ENCODE results near the gene CDHR3. TPM values are rescaled to one million over a fixed set of nuclear protein-coding genes. Genes with fewer than 3 reads are reported as not detected.

Gene CDHR3
- total RNA-seq, 1 experiment from 2014 or later: 19.1 TPM

DNA sequence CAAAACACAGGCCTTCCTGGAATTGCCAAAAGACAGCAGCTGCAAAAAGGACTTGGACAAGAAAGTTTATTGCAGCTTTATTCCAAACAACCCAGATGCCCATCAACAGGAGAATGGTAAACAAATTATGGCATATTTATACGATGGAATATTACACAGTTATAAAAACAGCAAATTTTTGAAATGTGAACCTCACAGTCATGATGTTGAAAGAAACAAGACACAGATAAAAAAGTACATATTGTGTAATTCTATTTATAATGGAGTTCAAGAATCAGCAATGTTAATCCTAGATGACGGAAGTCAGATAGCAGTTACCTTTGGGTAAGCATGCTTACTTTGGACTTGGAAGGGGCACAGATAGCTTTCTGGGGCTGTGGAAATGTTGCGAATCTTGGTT, 104.6 kb downstream of the CDHR3 start:
- TF ChIP-seq ZNF263 (CRISPR knock-in tag; IDR thresholded peaks at IDR 0.05; ENCODE audit: low read depth): no peak
- no peak for TF ChIP-seq AFF4 (CRISPR knock-in tag; IDR thresholded peaks at IDR 0.05; ENCODE audit: borderline replicate concordance)
- no peak for TF ChIP-seq ZNF671 (CRISPR knock-in tag; IDR thresholded peaks at IDR 0.05)
- no peak for TF ChIP-seq IRF2 (CRISPR knock-in tag; IDR thresholded peaks at IDR 0.05; ENCODE audit: borderline replicate concordance, low read depth)
- TF ChIP-seq, protein P1, sequence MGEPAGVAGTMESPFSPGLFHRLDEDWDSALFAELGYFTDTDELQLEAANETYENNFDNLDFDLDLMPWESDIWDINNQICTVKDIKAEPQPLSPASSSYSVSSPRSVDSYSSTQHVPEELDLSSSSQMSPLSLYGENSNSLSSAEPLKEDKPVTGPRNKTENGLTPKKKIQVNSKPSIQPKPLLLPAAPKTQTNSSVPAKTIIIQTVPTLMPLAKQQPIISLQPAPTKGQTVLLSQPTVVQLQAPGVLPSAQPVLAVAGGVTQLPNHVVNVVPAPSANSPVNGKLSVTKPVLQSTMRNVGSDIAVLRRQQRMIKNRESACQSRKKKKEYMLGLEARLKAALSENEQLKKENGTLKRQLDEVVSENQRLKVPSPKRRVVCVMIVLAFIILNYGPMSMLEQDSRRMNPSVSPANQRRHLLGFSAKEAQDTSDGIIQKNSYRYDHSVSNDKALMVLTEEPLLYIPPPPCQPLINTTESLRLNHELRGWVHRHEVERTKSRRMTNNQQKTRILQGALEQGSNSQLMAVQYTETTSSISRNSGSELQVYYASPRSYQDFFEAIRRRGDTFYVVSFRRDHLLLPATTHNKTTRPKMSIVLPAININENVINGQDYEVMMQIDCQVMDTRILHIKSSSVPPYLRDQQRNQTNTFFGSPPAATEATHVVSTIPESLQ (CRISPR knock-in tag; IDR thresholded peaks at IDR 0.05): no peak
- TF ChIP-seq ZNF423 (CRISPR knock-in tag; IDR thresholded peaks at IDR 0.05): no peak
- TF ChIP-seq JAZF1 (CRISPR knock-in tag; IDR thresholded peaks at IDR 0.05): no peak
- TF ChIP-seq RELA (CRISPR knock-in tag; IDR thresholded peaks at IDR 0.05; ENCODE audit: borderline replicate concordance): no peak
- no peak for TF ChIP-seq OVOL2 (CRISPR knock-in tag; IDR thresholded peaks at IDR 0.05; ENCODE audit: borderline replicate concordance)
- Mint-ChIP-seq H3K27ac (no peak overlapping the region), H3K9me3 (no peaks in the 10 kb centered on the region), H3K27me3 (ENCODE audit: low read depth) (no peaks in the 10 kb centered on the region; the same call in 1 of the 2 replicates), H3K36me3 (no peaks in the 10 kb centered on the region), H3K4me3 (no peak overlapping the region), H3K4me1 (peaks cover 25% of the 10 kb centered on the region)
- ChIA-PET CTCF (no interaction called here), POLR2A (no interaction called here)
- ATAC-seq (no peak), DNase-seq (ENCODE audit: low spot score) (no peak)

GRCh38 chr7:106068538-106068961, 105.5 kb downstream of the CDHR3 start:
- no peak for DNase-seq (ENCODE audit: low spot score)
- TF ChIP-seq SOX15 (CRISPR knock-in tag; IDR thresholded peaks at IDR 0.05) (no peak), TEAD4 (CRISPR knock-in tag; IDR thresholded peaks at IDR 0.05) (no peak), IRF1 (CRISPR knock-in tag; IDR thresholded peaks at IDR 0.05) (no peak), ZNF232 (CRISPR knock-in tag; IDR thresholded peaks at IDR 0.05) (no peak), IRF2 (CRISPR knock-in tag; IDR thresholded peaks at IDR 0.05; ENCODE audit: borderline replicate concordance, low read depth) (no peak), ERG (CRISPR knock-in tag; IDR thresholded peaks at IDR 0.05) (no peak), GABPB1 (CRISPR knock-in tag; IDR thresholded peaks at IDR 0.05) (no peak), FOXJ3 (CRISPR knock-in tag; IDR thresholded peaks at IDR 0.05; ENCODE audit: borderline replicate concordance) (no peak)
- TF ChIP-seq, protein P2, sequence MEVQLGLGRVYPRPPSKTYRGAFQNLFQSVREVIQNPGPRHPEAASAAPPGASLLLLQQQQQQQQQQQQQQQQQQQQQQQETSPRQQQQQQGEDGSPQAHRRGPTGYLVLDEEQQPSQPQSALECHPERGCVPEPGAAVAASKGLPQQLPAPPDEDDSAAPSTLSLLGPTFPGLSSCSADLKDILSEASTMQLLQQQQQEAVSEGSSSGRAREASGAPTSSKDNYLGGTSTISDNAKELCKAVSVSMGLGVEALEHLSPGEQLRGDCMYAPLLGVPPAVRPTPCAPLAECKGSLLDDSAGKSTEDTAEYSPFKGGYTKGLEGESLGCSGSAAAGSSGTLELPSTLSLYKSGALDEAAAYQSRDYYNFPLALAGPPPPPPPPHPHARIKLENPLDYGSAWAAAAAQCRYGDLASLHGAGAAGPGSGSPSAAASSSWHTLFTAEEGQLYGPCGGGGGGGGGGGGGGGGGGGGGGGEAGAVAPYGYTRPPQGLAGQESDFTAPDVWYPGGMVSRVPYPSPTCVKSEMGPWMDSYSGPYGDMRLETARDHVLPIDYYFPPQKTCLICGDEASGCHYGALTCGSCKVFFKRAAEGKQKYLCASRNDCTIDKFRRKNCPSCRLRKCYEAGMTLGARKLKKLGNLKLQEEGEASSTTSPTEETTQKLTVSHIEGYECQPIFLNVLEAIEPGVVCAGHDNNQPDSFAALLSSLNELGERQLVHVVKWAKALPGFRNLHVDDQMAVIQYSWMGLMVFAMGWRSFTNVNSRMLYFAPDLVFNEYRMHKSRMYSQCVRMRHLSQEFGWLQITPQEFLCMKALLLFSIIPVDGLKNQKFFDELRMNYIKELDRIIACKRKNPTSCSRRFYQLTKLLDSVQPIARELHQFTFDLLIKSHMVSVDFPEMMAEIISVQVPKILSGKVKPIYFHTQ (CRISPR knock-in tag; IDR thresholded peaks at IDR 0.05): no peak
- TF ChIP-seq, protein P3, sequence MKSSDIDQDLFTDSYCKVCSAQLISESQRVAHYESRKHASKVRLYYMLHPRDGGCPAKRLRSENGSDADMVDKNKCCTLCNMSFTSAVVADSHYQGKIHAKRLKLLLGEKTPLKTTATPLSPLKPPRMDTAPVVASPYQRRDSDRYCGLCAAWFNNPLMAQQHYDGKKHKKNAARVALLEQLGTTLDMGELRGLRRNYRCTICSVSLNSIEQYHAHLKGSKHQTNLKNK (CRISPR knock-in tag; IDR thresholded peaks at IDR 0.05): no peak
- Mint-ChIP-seq H3K4me1 (peaks cover 17% of the 10 kb centered on the region), H3K4me3 (no peak overlapping the region), H3K9me3 (no peaks in the 10 kb centered on the region), H3K27me3 (ENCODE audit: low read depth) (no peaks in the 10 kb centered on the region; the same call in 1 of the 2 replicates), H3K27ac (no peak overlapping the region), H3K36me3 (no peaks in the 10 kb centered on the region)
- POLR2A ChIA-PET: no interaction called here
- no peak for ATAC-seq
- CTCF ChIA-PET: no interaction called here
